Muscle of arm (tissue), 12 donors: ENCODE data around the gene DLD. TPM values are rescaled to one million over a fixed set of nuclear protein-coding genes. Genes with fewer than 3 reads are reported as not detected.
"Not testable (repeated sequence)": the region's sequence is repeated elsewhere in the genome, so short reads cannot be mapped to it uniquely, and the experiment has no call there.

Source experiments
- DNase-seq: peaks from one replicate; pipeline ENCODE4 v3.0.0-alpha.2; 2013
- polyA plus RNA-seq, 12 donors: library from polyadenylated mRNA; unstranded; fragments of 120-200 nt; gene quantifications; one replicate each; pipeline ENCODE4 v1.2.1, GENCODE V29; 2013; ENCODE audit not compliant: insufficient read length in 12 of 12

The DLD gene
- polyA plus RNA-seq, 12 donors: 66.8 to 128 (median 93.4) TPM; not detected in 1

- DNase-seq: no peak
Observed at GRCh38 chr7:107867858-107868466, 23.0 kb upstream of the DLD start.

- no peak for DNase-seq
Observed at GRCh38 chr7:107870427-107871000, 20.5 kb upstream of the DLD start.

- no peak for DNase-seq
Observed at GRCh38 chr7:107874111-107874510, 16.9 kb upstream of the DLD start.

- peak; percentile 61 for DNase-seq
Observed at GRCh38 chr7:107874605-107875446, 16.2 kb upstream of the DLD start.

GRCh38 chr7:107876916-107877315, 14.1 kb upstream of the DLD start:
- no peak for DNase-seq

DNA sequence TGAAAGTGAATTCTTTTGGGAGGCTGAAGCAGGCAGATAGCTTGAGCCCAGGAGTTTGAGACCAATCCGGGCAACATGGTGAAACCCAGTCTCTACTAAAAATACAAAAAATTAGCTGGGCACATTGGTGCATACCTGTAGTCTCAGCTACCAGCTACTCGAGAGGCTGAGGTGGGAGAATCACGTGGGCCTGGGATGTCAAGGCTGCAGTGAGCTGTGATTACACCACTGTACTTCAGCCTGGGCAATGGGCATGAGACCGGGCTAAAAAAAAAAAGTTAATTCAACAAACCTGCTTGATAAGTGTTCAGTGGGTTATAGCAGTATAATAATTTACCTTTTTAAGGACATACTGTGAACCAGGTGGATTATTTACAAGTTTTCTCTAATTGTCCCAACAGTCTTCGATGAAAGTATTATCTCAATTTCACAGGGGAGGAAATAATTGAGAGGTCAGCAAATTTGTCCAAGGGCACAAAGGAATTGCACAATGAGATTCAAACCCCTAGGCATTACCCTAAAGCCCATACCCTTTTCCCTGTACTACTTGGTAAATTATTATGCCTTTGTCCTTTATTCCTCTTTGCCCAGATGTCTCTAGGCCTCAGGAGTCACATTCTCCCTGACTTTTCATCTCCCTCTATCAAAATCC, 13.1 kb upstream of the DLD start:
- DNase-seq: no peak

GRCh38 chr7:107878636-107879035, 12.3 kb upstream of the DLD start:
- no peak for DNase-seq

GRCh38 chr7:107879400-107880035, 11.5 kb upstream of the DLD start:
- DNase-seq: peak; percentile 56

DNA sequence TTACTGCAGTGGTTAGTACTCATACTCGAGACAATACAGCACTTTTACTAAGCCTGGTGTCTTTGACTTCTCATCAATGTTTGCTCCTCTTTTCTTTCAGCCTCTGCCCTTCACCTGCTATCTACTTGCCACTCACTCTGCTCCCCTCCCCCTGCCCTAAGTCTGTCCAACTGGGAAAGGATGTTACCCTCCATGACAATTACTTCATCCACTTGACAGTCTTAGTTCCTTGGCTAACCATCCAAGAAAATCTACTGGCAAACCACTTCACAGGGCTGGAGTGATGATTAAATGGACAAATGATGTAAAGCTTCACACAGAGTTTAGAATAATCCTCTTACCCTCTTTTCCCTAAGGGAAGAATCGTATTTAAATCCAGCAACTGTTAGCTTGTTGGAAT, 8.2 kb upstream of the DLD start:
- no peak for DNase-seq

GRCh38 chr7:107884066-107884818, 6.7 kb upstream of the DLD start:
- DNase-seq: no peak

GRCh38 chr7:107887827-107888226, 3.2 kb upstream of the DLD start:
- DNase-seq: not testable (repeated sequence)

GRCh38 chr7:107889992-107890391, 991 bp upstream of the DLD start:
- DNase-seq: no peak

GRCh38 chr7:107890493-107890961, 456 bp upstream of the DLD start:
- no peak for DNase-seq

- no peak for DNase-seq
Observed at GRCh38 chr7:107891636-107892366, 818 bp downstream of the DLD start.

DNA sequence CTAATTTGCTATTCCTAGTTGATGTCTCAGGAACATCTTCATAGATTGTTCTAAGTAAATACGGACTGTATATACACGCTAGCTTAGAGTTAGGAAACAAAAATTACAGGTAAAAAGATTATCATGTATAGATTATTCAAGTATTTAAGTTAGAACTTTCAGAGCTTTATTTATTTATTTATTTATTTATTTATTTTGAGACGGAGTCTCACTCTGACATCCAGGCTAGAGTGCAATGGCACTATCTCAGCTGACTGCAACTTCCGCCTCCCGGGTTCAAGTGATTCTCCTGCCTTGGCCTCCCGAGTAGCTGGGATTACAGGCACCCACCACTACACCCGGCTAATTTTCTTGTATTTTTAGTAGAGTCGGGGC, 1.4 kb downstream of the DLD start:
- not testable (repeated sequence) for DNase-seq

DNA sequence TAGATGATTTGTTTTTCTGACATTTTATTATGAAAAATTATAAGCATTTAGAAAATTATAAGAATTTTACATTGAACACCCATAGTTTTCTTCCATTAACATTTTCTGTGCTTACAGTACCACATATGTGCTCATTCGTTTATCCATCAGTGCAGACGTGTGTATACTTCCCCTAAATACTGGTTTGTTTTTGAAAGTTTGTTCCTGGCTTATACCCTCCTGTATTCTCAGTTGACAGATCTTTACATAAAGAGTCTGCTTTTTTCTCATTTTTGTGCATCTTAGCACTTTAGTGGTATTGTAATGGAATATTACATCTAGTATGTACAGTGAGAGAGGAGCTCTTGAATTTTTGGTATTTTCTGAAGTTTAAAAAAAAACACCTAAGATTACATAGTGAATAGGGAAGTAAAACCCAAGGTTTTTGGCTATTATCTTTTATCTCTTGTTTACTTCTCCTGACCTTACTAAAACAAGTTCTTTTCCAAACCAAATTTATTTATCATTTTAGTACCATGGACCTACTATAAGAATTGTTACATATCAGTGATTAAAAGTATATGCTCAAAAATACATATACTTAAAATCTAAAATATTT, 8.1 kb downstream of the DLD start:
- DNase-seq: no peak

DNA sequence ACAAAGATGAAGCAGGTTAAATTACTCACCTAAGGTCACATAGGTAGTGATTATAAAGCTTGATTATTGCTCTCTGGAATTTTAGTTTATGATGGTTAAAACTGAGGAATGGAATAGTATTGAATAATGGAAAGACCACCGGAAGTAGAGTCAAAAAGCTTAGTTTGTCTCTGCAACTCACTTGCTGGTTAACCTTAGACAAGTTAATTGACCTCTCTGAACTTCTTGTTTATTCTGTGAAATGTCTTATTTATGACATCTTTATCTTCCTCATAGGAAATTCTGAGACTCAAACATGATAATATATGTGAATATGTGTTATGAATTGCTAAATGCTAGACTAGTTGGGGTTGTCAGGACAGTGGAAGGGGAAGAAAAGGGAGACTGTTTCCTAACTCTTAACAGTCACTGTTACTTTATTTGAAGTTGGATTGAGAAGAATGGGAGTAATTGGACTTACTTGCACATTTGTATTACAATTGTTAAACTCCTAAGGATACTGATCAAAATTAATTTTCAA, 9.6 kb downstream of the DLD start:
- no peak for DNase-seq

DNA sequence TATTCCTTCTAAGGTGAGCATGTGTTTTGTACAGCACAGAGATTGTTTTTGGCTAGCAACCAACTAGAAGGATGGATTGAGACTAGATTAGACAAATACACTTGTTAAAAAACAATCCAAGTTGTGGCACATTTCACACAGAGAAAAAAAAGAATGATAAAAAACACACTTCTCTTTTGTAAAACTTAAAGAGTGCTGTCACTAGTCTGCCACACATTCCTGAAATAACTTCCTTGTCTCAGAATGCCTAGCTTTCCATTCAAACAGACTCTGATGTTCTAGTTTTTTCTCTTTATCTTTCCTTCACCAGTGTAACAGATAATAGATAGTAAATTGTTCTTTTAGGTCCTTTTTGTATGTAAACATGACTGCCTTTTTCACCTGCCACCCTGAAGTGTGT, 11.4 kb downstream of the DLD start:
- no peak for DNase-seq

DNA sequence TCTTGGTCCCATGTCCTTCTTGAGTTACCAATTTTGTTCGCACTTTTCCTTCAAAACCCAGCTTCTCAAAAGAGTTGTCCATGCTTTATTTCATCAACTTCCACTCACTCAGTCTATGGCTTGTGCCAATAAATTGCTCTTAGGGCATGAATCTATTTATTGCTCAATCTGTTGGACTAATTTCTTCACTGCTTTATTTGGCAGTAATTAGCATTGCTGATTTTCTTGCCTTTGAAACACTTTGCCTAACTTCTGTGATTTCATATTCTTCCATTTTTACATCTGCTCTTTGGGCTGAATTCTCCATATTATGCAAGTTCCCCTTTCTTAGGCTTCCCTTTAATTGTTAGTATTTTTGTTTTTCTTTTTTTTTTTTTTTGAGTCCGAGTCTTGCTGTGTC, 16.8 kb downstream of the DLD start:
- DNase-seq: no peak

DNA sequence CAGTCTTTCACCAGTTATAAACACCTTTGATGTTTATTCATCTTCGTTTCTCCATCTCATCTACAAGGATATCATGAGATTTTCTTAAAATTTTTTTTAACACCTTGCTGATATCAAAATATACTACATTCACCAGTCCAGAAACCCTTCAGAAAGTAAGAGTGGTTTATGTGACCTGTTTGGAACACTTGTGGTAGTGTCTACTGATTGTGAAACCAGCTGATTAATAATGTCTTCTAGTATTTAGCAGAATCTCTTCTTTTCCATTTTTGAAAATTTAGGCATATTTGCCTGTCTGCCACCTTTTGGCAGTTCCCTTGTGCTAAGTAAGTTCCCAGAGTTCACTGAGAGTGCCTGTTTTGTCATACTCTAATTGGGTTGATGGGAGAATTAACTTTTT, 18.5 kb downstream of the DLD start:
- DNase-seq: no peak
